Activated CD4-positive, alpha-beta T cell treated with anti-CD3 and anti-CD28 coated beads, Interleukin-10, Interleukin-2, amounts not matched to agents 100 ng/mL and 50 ng/mL, durations not matched to agents 16 hours and 8 hours (primary cell): ENCODE data around the gene ZSCAN25.
"Not testable (repeated sequence)": the region's sequence is repeated elsewhere in the genome, so short reads cannot be mapped to it uniquely, and the experiment has no call there.

Experiments used
- DNase-seq: peaks from one replicate; pipeline ENCODE4 v3.0.0-alpha.2; 2020

The ZSCAN25 gene

DNA sequence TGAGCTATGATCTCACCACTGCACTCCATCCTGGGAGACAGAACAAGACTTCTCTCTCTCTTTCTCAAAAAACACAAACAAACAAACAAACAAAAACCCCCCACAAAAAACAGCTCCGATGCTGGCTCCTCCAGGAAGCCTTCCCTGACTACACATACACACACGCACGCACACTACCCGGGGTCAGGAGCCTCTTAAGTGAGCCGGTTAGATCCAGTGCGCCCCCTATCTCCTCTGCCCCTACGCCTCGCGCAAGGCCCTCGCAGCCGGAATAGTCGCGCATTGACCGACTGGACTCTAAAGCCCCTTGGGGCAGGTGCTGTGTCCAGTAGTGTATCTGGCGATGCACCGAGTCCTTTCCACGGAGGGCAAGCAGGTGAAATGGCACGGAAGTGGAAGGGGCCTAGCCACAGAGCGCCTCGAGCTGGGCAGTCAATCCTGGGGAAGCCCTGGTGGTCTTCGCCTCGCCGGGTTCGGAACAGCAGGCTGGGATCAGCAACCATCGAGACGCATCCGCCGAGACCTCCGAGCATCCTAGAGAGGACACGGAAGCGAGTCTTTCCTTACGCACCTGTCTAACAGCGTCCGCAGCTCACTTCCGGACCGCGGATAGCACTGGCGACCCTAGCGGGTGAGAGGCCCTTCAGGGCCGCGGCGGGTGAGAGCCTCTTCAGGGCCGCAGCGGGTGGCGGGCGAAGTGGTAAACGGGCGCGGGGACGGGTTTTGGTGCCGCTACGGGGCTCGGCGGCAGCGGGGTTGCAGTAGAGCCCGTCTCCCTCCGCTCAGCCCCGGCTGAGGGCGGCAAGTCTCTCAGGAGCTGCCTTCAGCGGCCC lies at the start of gene ZSCAN25:
Gene ZSCAN25 (plus strand): TSS at position 588 of the 833 bp plus-strand sequence. CDS start 2,661 bp downstream, outside the sequence.
- DNase-seq = peak; percentile 94

GRCh38 chr7:99568770-99569169 lies 48.0 kb upstream of the ZSCAN25 start:
- not testable (repeated sequence) for DNase-seq

- DNase-seq = no peak
Observed at GRCh38 chr7:99571768-99572167, 45.0 kb upstream of the ZSCAN25 start.

DNA sequence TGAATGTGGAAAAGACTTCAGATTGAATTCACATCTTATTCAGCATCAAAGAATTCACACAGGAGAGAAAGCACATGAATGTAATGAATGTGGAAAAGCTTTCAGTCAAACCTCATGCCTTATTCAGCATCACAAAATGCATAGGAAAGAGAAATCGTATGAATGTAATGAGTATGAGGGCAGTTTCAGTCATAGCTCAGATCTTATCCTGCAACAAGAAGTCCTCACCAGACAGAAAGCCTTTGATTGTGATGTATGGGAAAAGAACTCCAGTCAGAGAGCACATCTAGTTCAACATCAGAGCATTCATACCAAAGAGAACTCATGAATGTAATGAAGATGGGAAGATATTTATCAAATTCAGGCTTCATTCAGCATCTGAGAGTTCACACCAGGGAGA lies 43.5 kb upstream of the ZSCAN25 start:
- no peak for DNase-seq

DNA sequence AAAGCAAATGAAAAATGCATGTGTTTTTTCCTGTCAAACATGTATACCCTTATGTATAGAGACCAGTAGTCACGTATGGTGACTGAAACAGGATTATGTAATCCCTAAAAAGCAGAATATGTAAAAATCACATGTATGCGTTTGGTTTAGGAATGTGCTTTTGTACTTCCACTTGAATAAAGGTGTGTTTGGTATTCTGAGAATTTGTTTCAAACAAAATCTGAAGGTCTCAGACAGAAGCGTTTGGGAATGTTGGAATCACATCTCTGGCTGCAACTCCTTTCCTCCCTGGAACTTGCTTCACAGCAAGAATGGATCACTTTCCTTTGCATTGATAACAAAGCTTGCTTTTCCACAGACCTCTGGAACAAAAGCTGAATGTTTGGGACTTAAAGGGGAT lies 40.5 kb upstream of the ZSCAN25 start:
- no peak for DNase-seq

DNA sequence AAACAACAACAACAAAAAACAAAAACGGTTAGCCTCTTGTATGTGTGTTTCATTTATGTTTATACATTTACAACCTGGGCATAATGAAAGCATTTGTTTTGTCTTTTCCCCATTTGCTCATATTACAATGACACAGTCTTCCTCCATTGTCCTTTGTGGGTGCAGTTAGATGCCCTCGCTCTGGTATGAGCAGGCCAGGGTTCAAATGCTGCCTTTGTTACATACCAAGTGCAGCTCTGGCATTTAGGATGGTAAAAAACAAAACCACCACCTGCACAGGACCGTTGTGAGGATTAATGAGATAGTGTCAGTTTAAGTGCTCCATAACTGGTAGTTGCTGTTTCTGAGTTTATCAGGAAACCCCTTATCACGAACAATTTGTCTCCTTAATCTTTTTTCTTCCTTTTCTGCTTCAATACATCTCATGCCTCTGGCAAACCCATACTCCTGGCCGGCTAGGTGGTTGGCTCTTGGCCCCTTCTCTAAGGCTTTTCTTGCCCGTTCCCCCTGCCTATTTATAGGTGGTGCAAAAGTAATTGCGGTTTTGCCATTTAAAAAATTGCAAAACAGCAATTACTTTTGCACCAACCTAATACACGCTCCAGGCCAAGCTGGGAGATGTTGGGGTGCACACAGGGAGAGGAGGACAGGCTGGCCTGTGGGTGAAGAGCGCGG lies 37.3 kb upstream of the ZSCAN25 start:
- no peak for DNase-seq

DNA sequence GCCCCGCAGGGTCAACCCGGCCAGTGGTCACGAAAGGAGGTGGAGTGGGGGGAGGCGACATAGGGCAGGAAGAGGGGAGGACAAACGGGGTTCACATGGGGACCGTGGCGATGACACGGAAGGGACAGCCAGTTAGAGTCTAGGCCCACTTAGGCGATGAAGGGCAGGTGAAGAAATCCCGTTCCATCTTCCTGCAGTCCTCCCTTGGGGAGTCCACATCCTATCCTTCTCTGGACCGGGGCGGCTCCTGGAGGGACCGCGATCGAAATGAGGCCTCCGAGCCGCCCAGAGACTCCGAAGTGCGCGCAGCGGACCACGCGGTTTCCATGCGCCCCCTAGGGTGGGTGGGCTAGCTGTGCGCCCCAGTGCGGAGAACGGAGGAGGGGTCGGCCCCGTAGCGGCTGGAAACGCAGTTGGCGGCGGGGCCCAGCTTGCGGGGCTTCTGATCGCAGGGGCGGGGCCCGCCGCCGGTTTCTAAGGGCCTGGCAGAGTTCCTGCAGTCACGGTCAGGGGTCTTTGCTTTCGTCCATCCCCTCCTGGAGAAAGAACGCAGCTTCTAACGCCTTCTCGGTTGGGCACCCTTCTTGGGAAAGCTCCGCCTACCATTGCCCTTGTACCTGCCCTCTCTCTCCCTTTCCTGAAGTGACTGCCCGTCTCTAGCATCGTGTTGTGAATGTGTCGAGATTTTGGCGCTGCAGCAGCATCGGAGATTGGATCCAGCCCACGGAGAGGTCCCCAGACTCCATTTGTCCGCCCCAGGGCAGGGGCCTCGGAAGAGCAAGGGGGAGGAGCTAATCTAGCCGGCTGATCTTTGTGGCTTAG lies 36.6 kb upstream of the ZSCAN25 start:
- DNase-seq = peak; percentile 40

GRCh38 chr7:99580778-99581332 lies 35.9 kb upstream of the ZSCAN25 start:
- DNase-seq = not testable (repeated sequence)

- no peak for DNase-seq
Observed at GRCh38 chr7:99588868-99589267, 27.9 kb upstream of the ZSCAN25 start.

DNA sequence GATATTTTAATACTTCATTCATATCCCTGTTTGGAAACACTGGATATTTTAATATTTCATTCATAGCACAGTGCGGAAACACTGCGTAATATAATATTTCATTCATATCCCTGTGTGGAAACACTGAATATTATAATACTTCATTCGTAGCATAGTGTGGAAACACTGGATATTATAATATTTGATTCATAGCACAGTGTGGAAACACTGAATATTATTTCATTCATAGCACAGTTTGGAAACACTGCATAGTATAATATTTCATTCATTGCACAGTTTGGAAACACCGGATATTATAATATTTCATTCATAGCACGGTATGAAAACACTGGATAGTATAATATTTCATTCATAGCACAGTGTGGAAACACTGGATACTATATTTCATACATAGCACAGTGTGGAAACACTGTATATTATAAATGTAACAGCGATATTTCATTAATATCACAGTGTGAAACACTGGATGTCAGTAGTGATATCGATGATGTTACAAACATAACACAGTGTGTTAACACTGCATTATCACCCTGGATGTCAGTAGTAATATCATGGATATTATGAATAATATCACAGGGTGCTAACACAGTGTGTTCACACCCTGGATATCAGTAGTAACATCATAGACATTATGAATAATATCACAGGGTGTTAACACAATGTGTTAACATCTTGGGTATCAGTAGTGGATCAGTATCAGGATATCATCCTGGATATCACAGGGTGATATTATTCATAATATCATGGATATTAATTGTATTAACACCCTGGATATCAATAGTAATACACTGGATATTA lies 21.6 kb upstream of the ZSCAN25 start:
- DNase-seq = peak; percentile 15

- DNase-seq = no peak
Observed at GRCh38 chr7:99596408-99596955, 20.3 kb upstream of the ZSCAN25 start.

DNA sequence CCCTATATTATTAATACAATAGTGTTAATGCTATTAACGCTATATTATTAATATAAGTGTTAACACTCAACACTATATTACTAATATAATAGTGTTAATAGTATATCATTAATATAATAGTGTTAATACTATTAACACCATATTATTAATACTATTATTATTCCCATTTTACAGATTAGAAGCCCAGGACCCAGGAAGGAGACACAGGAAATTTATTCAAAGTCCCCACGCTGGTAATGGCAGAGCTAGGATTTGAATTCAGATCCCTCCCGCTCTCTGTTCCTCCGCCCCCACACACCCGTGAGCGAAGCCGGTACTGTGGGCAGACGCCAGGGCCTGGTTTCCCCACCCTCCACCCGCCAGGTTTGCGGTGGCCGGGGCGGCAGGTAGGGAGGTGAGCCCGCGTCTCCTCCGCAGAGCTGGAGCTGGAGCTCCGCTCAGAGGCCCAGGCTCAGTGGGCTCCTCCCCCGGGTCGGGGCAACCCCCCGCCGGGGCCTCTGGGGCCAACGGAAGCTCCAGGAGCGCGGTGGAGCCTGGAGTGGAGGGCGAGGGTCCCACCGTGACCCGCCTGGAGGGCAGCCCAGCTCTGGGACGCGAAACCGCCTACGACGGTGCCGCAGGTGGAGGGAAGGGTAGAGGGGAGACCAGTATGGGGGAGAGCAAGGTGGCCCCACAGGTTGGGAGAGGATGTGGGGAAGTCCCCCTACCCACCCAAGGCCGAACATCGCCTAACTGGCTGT lies 18.8 kb upstream of the ZSCAN25 start, which contains the start of gene TMEM225B:
Gene TMEM225B (plus strand): TSS at position 506 of the 740 bp plus-strand sequence. CDS start 6,122 bp downstream, outside the sequence.
- DNase-seq = no peak

DNA sequence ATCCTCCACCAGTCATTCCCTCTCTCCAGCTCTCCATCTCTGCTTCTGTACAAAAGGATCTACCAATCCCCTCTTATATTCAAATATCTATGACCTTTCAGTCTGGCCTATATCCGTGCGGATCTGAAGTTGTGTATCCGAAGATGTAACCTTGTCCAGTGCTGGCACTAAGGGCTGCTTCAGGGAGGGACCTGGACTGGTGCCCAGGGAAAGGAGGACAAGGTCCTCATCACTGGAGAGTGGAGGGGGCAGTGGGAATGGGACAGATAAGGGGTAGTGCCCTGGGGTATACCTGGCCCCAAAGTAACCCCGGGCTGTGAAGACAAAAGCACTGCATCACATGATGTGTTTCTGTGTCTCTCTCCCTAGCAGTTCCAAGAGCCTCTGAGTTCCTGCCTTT lies 16.9 kb upstream of the ZSCAN25 start:
- no peak for DNase-seq

DNA sequence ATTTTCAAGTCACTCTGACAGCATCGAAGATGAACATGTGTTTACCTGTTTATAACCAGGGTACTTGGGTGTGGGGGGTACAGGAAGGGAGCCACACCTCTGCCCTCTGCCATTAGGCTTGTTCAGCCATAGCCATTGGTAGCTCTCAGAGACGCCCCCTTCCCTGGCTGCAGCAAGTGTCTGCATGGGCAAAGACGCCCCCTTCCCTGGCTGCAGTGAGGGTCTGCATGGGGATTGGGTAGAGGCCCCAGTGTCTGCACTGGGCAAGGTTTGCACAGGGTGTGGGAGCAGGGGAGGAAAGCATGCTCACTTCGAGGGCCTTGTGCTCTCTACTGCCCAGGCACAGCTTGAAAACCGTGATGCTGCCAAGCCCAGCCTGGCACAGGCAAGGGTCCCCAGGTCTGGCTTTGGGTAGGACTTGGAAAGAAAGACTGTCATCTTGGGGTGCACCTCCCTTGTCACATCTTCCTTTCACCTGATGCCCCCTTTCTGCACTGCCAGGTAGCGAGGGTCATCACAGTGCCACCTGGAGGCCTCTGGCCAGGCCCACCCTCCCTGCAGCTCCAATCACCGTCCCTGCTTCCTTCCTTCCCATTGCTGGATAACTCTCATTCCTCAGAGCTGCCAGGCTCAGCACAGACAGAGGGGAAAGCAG lies 15.0 kb upstream of the ZSCAN25 start:
- no peak for DNase-seq

- no peak for DNase-seq
Observed at GRCh38 chr7:99605527-99605926, 11.2 kb upstream of the ZSCAN25 start.

DNA sequence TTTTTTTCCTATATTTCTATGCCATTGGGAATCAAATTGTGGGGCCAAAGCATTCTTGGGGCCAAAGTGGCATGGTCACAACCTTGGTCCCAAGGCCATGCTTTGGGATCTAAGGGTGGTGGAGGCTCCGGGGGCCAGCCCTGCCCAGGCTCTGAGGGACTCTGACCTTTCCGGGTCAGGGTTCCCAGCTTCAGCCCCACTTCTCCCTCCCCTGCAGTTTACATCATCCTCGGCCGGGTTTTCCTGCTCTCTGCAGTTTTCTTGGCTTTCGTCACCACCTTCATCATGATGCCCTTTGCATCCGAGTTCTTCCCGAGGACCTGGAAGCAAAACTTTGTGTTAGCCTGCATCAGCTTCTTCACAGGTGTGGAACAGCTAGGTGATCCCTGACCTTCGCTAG lies 10.2 kb upstream of the ZSCAN25 start:
- no peak for DNase-seq

- DNase-seq = no peak
Observed at GRCh38 chr7:99607548-99607947, 9.2 kb upstream of the ZSCAN25 start.

DNA sequence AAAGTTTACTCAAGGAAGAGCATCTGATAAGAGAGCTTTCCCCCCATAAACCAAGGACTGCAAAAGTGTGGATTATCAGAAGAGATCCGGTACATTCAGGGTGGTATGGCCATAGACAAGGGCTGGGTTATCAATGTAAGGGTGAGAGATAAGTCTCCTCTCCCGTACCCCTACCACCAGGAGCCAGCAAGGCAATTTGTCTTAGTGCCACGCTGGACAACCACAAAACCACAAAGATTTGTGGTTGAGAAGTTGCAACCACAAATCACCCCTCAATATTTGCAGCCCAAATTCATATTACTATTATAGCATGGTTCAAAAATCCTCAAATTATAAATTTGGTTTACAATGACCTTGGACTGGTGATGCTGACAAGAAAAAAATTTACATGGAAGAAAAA lies 2.3 kb upstream of the ZSCAN25 start:
- DNase-seq = no peak

DNA sequence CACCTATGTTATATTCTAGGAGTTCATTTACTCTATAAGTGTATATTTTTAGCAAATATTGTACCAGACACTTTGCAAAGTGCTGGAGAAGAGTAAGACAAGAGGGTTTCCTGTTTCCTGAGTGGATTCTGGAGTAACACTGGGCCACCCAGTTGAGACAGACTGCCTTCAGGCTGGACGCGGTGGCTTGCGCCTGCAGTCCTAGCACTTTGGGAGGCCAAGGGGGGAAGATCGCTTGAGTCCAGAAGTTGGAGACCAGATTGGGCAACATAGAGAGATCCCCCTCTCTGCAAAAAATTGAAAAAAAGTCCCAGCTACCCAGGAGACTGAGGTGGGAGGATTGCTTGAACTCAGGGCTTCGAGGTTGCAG lies 772 bp upstream of the ZSCAN25 start:
- DNase-seq = no peak

DNA sequence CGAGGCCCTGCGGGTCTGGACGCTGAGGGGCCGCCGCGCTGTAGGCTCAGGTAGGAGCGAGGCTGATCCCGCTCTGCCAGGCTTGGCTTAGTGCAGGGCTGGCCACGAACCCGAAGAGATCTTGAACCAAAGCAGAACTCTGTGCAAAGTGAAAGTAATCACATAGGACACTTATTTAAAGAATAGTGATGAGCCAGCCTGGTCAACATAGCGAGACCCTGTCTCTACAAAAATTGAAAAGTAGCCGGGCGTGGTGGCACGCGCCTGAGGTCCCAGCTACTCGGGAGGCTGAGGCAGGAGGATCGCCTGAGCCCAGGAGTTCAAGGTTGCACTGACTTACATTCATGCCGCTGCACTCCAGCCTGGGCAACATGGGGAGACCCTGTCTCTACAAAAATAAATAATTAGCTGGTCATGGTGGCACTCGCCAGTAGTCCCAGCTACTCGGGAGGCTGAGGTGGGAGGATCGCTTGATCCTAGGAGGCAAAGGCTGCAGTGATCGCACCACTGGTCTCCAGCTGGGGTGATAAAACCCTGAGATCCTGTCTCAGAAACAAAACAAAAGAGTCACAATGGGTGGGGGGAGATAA lies 541 bp downstream of the ZSCAN25 start:
- no peak for DNase-seq
